Osteoblast (primary cell): ENCODE measurements around the gene CNTNAP4. TPM values are rescaled to one million over a fixed set of nuclear protein-coding genes. Genes with fewer than 3 reads are reported as not detected.

Experiments used
- DNase-seq: peaks from one replicate; pipeline ENCODE4 v3.0.0; 2011; ENCODE audit warnings: low spot score, mixed read lengths; ENCODE audit not compliant: insufficient read length; ENCODE audit errors: missing footprints
- H2AFZ ChIP-seq: 2 replicates; pipeline ENCODE4 v1.6.0; 2011; ENCODE audit warnings: mild to moderate bottlenecking, low read length
- H3K27ac ChIP-seq: 2 replicates; pipeline ENCODE4 v1.5.1; 2011; ENCODE audit warnings: mild to moderate bottlenecking, low read depth, low read length, moderate library complexity
- H3K27me3 ChIP-seq: 2 replicates; pipeline ENCODE4 v1.6.0; 2012; ENCODE audit warnings: mild to moderate bottlenecking, control low read depth, inconsistent platforms, low read length, moderate library complexity; ENCODE audit not compliant: insufficient read depth
- H3K36me3 ChIP-seq: 2 replicates; pipeline ENCODE4 v1.5.1; 2011; ENCODE audit warnings: mild to moderate bottlenecking, low read length, control low read depth, moderate library complexity; ENCODE audit not compliant: insufficient read depth
- H3K4me1 ChIP-seq: 2 replicates; pipeline ENCODE4 v1.5.1; 2011; ENCODE audit warnings: mild to moderate bottlenecking, low read length, control low read depth, moderate library complexity; ENCODE audit not compliant: insufficient read depth
- H3K4me2 ChIP-seq: 2 replicates; pipeline ENCODE4 v1.6.0; 2011; ENCODE audit warnings: mild to moderate bottlenecking, low read length; ENCODE audit not compliant: insufficient read depth
- H3K4me3 ChIP-seq: fragments of 200-600 bp; sonication (generic); 3 replicates; pipeline ENCODE4 v1.5.1; 2012; ENCODE audit warnings: mild to moderate bottlenecking, low read length, inconsistent platforms; ENCODE audit not compliant: insufficient read depth
- H3K79me2 ChIP-seq: 2 replicates; pipeline ENCODE4 v1.6.0; 2012; ENCODE audit warnings: mild to moderate bottlenecking, low read length, control low read depth, inconsistent platforms; ENCODE audit not compliant: insufficient read depth
- H3K9me3 ChIP-seq: 2 replicates; pipeline ENCODE4 v1.5.1; 2011; ENCODE audit warnings: low read depth, low read length, control low read depth
- H4K20me1 ChIP-seq: 2 replicates; pipeline ENCODE4 v1.6.0; 2012; ENCODE audit warnings: mild to moderate bottlenecking, low read length, control low read depth; ENCODE audit not compliant: insufficient read depth
- total RNA-seq: library from RNA; depleted of rRNA; stranded (reverse); fragments of >200 nt; gene quantifications from 2 replicates; pipeline ENCODE4 v1.2.3, GENCODE V29; 2012
- TF ChIP-seq, protein P1 (sequence below): IDR thresholded peaks from 2 replicates; pipeline ENCODE4 v1.5.1; 2011; ENCODE audit warnings: mild to moderate bottlenecking, low read depth, low read length, moderate library complexity; ENCODE audit errors: extremely low read depth

The CNTNAP4 gene
- total RNA-seq, 1 donor, result under 0.01 TPM

DNA sequence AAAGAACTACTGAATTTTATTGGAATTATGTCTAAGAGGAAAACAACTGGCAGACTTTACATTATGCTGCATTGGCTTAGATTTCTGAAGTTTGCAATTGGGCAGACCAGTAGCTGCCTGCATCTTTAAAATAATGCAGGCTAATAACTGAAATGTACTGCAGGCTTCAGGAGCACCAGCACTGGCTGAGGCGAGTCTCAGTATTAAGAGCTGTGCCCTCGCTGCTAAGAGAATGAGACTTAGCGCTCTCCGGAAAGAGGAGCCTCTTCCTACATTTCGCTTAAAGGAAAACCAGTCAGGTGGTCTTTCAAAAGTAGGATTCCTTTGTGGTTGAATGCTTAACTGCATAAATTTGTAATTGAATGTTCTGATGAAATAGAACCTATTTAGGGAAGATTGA is 885 bp downstream of the CNTNAP4 start:
- H4K20me1 ChIP-seq, result no peaks in the 10 kb centered on the region

DNA sequence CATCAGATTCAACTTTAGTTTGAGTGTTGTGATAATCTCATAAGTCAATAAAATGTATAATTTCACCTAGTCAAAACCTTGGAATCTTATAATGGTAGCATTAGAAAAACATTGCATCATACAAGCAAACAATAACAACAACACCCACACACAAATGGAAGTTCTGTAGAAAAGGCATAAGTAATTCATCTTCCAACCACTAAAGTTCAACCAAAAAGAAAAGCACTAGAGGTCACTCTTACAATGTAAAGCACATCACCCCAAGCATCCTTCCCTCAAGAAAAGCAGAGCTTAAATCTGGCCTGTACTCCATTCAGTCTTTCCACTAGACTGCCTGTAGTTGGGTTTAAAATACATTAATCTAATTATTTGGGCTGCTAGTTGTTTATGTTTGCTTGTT is 1.8 kb downstream of the CNTNAP4 start:
- no peak overlapping the region for H3K4me2 ChIP-seq
- no peaks in the 10 kb centered on the region for H3K4me1 ChIP-seq
- no peaks in the 10 kb centered on the region for H3K27me3 ChIP-seq
- DNase-seq, result no peak
- no peaks in the 10 kb centered on the region for H3K79me2 ChIP-seq
- H3K9me3 ChIP-seq, result no peaks in the 10 kb centered on the region
- H4K20me1 ChIP-seq, result no peaks in the 10 kb centered on the region
- H3K27ac ChIP-seq, result no peak overlapping the region
- H3K36me3 ChIP-seq, result no peaks in the 10 kb centered on the region
- TF ChIP-seq, protein P1, sequence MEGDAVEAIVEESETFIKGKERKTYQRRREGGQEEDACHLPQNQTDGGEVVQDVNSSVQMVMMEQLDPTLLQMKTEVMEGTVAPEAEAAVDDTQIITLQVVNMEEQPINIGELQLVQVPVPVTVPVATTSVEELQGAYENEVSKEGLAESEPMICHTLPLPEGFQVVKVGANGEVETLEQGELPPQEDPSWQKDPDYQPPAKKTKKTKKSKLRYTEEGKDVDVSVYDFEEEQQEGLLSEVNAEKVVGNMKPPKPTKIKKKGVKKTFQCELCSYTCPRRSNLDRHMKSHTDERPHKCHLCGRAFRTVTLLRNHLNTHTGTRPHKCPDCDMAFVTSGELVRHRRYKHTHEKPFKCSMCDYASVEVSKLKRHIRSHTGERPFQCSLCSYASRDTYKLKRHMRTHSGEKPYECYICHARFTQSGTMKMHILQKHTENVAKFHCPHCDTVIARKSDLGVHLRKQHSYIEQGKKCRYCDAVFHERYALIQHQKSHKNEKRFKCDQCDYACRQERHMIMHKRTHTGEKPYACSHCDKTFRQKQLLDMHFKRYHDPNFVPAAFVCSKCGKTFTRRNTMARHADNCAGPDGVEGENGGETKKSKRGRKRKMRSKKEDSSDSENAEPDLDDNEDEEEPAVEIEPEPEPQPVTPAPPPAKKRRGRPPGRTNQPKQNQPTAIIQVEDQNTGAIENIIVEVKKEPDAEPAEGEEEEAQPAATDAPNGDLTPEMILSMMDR, result no peak
- H3K4me3 ChIP-seq, result no peak overlapping the region
- H2AFZ ChIP-seq, result no peak overlapping the region

More for the DNA sequence above, 885 bp downstream of the CNTNAP4 start:
- DNase-seq, result no peak
- Histone ChIP-seq H2AFZ (no peak overlapping the region), H3K4me1 (no peaks in the 10 kb centered on the region), H3K36me3 (no peaks in the 10 kb centered on the region), H3K4me2 (no peak overlapping the region), H3K4me3 (no peak overlapping the region), H3K79me2 (no peaks in the 10 kb centered on the region), H3K27ac (no peak overlapping the region), H3K9me3 (no peaks in the 10 kb centered on the region), H3K27me3 (no peaks in the 10 kb centered on the region)
- TF ChIP-seq, protein P1, result no peak

DNA sequence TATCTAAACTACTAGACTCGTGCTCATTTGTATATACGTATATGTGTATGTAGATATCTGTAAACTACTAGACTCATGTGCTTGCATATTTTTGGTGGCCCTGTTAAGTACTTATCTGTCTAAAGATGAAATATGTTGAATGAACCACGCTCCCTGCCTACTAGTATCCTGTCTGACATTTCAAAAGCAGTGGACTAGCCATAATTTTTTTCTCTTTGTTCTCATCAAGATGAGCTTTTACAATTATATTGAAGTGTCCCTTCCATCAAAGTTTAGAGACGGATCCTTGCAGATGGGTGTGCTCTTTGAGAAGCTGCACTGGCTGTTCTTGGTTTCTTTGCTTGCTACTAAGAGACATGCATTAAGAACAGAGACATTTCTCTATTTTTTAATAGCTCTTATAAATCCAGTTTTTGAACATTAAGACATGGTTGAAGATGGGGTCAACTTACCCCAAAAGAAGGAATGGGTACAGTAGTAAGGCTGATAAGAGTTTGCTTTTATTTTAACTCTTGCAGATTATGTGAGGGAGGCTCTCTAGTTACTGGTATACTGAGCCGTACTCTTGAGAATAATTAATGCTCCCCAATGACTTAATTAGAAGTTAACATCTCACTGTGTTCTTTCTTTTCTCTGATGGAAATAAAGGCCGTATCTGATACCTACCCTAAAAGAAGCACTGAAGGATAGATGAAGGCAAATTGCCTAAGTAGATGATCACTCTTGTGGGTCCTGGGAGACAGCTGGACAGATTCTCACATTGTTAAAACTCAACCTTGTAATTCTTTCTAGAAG is 3.4 kb downstream of the CNTNAP4 start:
- H3K9me3 ChIP-seq, result no peaks in the 10 kb centered on the region
- H3K79me2 ChIP-seq, result no peaks in the 10 kb centered on the region
- H3K27me3 ChIP-seq, result no peaks in the 10 kb centered on the region
- H3K4me2 ChIP-seq, result no peak overlapping the region
- no peaks in the 10 kb centered on the region for H3K36me3 ChIP-seq
- H4K20me1 ChIP-seq, result no peaks in the 10 kb centered on the region
- H3K4me3 ChIP-seq, result no peak overlapping the region
- no peak for DNase-seq
- TF ChIP-seq, protein P1, result no peak
- no peak overlapping the region for H3K27ac ChIP-seq
- no peak overlapping the region for H2AFZ ChIP-seq
- H3K4me1 ChIP-seq, result no peaks in the 10 kb centered on the region

DNA sequence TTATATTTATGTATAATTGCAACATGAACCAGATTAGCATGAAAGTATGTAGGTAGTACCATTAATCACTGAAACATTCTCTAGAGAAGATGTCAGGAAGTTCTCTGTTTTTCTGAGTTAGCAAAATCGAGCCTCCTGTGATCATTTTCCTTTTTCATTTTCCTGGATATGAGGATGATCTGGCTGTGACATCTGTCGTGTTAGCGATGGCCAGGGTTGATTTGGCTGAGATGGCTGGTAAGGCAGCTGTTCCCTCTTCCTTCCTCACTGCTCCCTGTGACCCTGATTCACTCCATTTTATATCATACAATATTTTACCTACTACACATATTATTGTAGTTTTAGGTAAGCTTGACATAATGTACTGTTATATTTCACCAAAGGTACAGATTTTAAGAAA is 10.3 kb downstream of the CNTNAP4 start:
- Histone ChIP-seq H3K4me2 (no peak overlapping the region), H2AFZ (no peak overlapping the region), H3K27me3 (no peaks in the 10 kb centered on the region), H3K9me3 (no peaks in the 10 kb centered on the region), H3K79me2 (no peaks in the 10 kb centered on the region), H3K27ac (no peak overlapping the region), H3K4me1 (no peaks in the 10 kb centered on the region), H4K20me1 (no peaks in the 10 kb centered on the region), H3K4me3 (no peak overlapping the region), H3K36me3 (no peaks in the 10 kb centered on the region)
- TF ChIP-seq, protein P1, result no peak
- DNase-seq, result no peak
